ENCODE measurements around the gene RNASE1.

Gene RNASE1

GRCh38 chr14:20809917-20810316 is 7.3 kb upstream of the RNASE1 start (continued):
- TF ChIP-seq, protein P1, sequence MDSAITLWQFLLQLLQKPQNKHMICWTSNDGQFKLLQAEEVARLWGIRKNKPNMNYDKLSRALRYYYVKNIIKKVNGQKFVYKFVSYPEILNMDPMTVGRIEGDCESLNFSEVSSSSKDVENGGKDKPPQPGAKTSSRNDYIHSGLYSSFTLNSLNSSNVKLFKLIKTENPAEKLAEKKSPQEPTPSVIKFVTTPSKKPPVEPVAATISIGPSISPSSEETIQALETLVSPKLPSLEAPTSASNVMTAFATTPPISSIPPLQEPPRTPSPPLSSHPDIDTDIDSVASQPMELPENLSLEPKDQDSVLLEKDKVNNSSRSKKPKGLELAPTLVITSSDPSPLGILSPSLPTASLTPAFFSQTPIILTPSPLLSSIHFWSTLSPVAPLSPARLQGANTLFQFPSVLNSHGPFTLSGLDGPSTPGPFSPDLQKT (IDR thresholded peaks at IDR 0.05; ENCODE audit: borderline replicate concordance, low read depth, low read length): no peak

DNA sequence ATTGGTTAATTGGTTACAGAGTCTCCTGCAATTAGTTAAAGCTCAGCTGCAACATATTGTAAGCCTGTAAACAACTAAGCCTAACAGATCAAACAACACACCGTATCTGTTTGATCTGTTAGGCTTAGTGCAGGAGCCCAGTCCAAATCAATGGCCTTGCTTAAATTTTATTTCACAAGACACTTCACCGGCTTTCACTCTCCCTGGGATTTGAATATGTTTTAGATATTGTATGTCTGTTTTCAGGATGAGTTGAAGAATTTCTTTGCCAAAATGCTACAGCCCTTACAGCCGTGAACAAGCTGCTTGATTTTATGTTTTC is 5.5 kb upstream of the RNASE1 start:
- TF ChIP-seq EGR2 (tag by site-specific recombination; IDR thresholded peaks at IDR 0.05; ENCODE audit: low read depth) (no peak), ZNF184 (tag by site-specific recombination; IDR thresholded peaks at IDR 0.05) (no peak), ZNF768 (tag by site-specific recombination; IDR thresholded peaks at IDR 0.05) (no peak), ZNF596 (tag by site-specific recombination; IDR thresholded peaks at IDR 0.05) (no peak), SCRT1 (tag by site-specific recombination; IDR thresholded peaks at IDR 0.05; ENCODE audit: borderline replicate concordance) (no peak), TRIM28 (IDR thresholded peaks at IDR 0.05; ENCODE audit: borderline replicate concordance, low read length) (no peak), YY2 (tag by site-specific recombination; IDR thresholded peaks at IDR 0.05) (no peak), ZNF621 (tag by site-specific recombination; IDR thresholded peaks at IDR 0.05) (no peak), ZNF654 (tag by site-specific recombination; IDR thresholded peaks at IDR 0.05; ENCODE audit: low read depth) (no peak), ZNF280C (tag by site-specific recombination; IDR thresholded peaks at IDR 0.05) (no peak), KLF9 (tag by site-specific recombination; IDR thresholded peaks at IDR 0.05; ENCODE audit: low read depth) (no peak), ZNF202 (tag by site-specific recombination; IDR thresholded peaks at IDR 0.05; ENCODE audit: borderline replicate concordance) (no peak), ZNF645 (tag by site-specific recombination; IDR thresholded peaks at IDR 0.05) (no peak), ZNF660 (tag by site-specific recombination; IDR thresholded peaks at IDR 0.05) (no peak), ZNF239 (tag by site-specific recombination; IDR thresholded peaks at IDR 0.05) (no peak)
- TF ChIP-seq, protein P2, sequence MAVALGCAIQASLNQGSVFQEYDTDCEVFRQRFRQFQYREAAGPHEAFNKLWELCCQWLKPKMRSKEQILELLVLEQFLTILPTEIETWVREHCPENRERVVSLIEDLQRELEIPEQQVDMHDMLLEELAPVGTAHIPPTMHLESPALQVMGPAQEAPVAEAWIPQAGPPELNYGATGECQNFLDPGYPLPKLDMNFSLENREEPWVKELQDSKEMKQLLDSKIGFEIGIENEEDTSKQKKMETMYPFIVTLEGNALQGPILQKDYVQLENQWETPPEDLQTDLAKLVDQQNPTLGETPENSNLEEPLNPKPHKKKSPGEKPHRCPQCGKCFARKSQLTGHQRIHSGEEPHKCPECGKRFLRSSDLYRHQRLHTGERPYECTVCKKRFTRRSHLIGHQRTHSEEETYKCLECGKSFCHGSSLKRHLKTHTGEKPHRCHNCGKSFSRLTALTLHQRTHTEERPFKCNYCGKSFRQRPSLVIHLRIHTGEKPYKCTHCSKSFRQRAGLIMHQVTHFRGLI (tag by site-specific recombination; IDR thresholded peaks at IDR 0.05): no peak
- TF ChIP-seq, protein P3, sequence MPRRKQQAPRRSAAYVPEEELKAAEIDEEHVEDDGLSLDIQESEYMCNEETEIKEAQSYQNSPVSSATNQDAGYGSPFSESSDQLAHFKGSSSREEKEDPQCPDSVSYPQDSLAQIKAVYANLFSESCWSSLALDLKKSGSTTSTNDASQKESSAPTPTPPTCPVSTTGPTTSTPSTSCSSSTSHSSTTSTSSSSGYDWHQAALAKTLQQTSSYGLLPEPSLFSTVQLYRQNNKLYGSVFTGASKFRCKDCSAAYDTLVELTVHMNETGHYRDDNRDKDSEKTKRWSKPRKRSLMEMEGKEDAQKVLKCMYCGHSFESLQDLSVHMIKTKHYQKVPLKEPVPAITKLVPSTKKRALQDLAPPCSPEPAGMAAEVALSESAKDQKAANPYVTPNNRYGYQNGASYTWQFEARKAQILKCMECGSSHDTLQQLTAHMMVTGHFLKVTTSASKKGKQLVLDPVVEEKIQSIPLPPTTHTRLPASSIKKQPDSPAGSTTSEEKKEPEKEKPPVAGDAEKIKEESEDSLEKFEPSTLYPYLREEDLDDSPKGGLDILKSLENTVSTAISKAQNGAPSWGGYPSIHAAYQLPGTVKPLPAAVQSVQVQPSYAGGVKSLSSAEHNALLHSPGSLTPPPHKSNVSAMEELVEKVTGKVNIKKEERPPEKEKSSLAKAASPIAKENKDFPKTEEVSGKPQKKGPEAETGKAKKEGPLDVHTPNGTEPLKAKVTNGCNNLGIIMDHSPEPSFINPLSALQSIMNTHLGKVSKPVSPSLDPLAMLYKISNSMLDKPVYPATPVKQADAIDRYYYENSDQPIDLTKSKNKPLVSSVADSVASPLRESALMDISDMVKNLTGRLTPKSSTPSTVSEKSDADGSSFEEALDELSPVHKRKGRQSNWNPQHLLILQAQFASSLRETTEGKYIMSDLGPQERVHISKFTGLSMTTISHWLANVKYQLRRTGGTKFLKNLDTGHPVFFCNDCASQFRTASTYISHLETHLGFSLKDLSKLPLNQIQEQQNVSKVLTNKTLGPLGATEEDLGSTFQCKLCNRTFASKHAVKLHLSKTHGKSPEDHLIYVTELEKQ (tag by site-specific recombination; IDR thresholded peaks at IDR 0.05; ENCODE audit: borderline replicate concordance): no peak
- Histone ChIP-seq H3K4me3 (ENCODE audit: low read depth, low read length) (no peak overlapping the region), H3K9me3 (ENCODE audit: control insufficient read depth, insufficient read depth, low read depth, low read length) (no peaks in the 10 kb centered on the region), H3K36me3 (ENCODE audit: control insufficient read depth in 2 of 2, insufficient read depth in 1 of 2, low read length in 2 of 2) (no peaks in the 10 kb centered on the region), H3K4me1 (ENCODE audit: control insufficient read depth, insufficient read depth, low read length) (peaks cover 7% of the 10 kb centered on the region), H3K27ac (ENCODE audit: extremely low read depth, low read depth, low read length) (no peak overlapping the region)
- POLR2A ChIA-PET: no interaction called here
- CTCF ChIA-PET: no interaction called here

Data from HEK293 (cell line).